ENCODE measurements around the gene CNR1.

DNA sequence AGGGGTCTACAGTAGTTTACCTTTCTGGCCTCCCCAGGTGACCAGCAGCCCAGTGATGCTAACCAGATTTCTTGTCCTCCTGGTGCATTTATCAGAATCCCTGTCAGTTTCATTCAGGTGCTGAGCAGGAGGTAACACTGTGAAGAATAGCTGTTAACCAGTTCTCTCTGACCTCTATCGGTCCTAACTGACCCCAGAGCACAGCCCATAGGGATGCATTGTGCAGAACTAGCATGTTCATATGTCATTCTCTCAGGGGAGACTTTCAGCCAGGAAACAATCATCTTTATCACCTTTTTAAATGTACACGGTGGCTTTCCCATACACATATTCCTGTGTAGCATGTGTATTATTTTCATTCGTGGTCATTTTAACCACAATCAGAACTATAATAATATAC lies 49.9 kb downstream of the CNR1 start:
- TF ChIP-seq POLR2A (IDR thresholded peaks at IDR 0.05; ENCODE audit: low read length) (no peak), GATA1 (IDR thresholded peaks at IDR 0.05; ENCODE audit: low read depth, low read length) (no peak)

Measured in erythroblast (primary cell).